Measurements from ENCODE around the gene SLC39A6.

The SLC39A6 gene

GRCh38 chr18:36128907-36129299, 237 bp downstream of the SLC39A6 start (continued):
- TF ChIP-seq ZNF184 (tag by site-specific recombination; IDR thresholded peaks at IDR 0.05), result no peak
- no peak for TF ChIP-seq ZNF18 (tag by site-specific recombination; IDR thresholded peaks at IDR 0.05)
- 0 out of 2 replicates have a peak, but pooled peaks have one; percentile 15 for TF ChIP-seq ZNF629 (tag by site-specific recombination; IDR thresholded peaks at IDR 0.05)
- TF ChIP-seq ZBTB8A (tag by site-specific recombination; IDR thresholded peaks at IDR 0.05), result peak; percentile 61
- no peak for TF ChIP-seq ZNF621 (tag by site-specific recombination; IDR thresholded peaks at IDR 0.05)
- TF ChIP-seq ZNF777 (tag by site-specific recombination; IDR thresholded peaks at IDR 0.05; ENCODE audit: borderline replicate concordance), result 0 out of 2 replicates have a peak, but pooled peaks have one; percentile 27
- TF ChIP-seq ZNF792 (tag by site-specific recombination; IDR thresholded peaks at IDR 0.05), result no peak
- no peak for TF ChIP-seq ZFP3 (tag by site-specific recombination; IDR thresholded peaks at IDR 0.05; ENCODE audit: low read depth)
- no peak for TF ChIP-seq ZNF433 (tag by site-specific recombination; IDR thresholded peaks at IDR 0.05; ENCODE audit: low read depth)
- no peak for TF ChIP-seq ZNF202 (tag by site-specific recombination; IDR thresholded peaks at IDR 0.05; ENCODE audit: borderline replicate concordance)
- TF ChIP-seq ZNF302 (tag by site-specific recombination; IDR thresholded peaks at IDR 0.05; ENCODE audit: low read depth), result no peak
- peak; percentile 79; the same call in 1 of the 2 replicates for TF ChIP-seq KLF1 (tag by site-specific recombination; IDR thresholded peaks at IDR 0.05)
- TF ChIP-seq ZNF394 (tag by site-specific recombination; IDR thresholded peaks at IDR 0.05; ENCODE audit: borderline replicate concordance), result no peak
- no peak for TF ChIP-seq ZBTB10 (tag by site-specific recombination; IDR thresholded peaks at IDR 0.05)
- TF ChIP-seq ZBTB20 (tag by site-specific recombination; IDR thresholded peaks at IDR 0.05), result no peak
- no peak for TF ChIP-seq ZNF558 (tag by site-specific recombination; IDR thresholded peaks at IDR 0.05)
- TF ChIP-seq ZNF704 (tag by site-specific recombination; IDR thresholded peaks at IDR 0.05), result no peak
- no peak for TF ChIP-seq ZNF747 (tag by site-specific recombination; IDR thresholded peaks at IDR 0.05)
- no peak for TF ChIP-seq ZNF138 (tag by site-specific recombination; IDR thresholded peaks at IDR 0.05; ENCODE audit: borderline replicate concordance)
- no peak for TF ChIP-seq ZNF549 (tag by site-specific recombination; IDR thresholded peaks at IDR 0.05)
- no peak for TF ChIP-seq SP3 (tag by site-specific recombination; IDR thresholded peaks at IDR 0.05)
- no peak for TF ChIP-seq INSM2 (tag by site-specific recombination; IDR thresholded peaks at IDR 0.05)
- no peak for TF ChIP-seq SALL2 (tag by site-specific recombination; IDR thresholded peaks at IDR 0.05; ENCODE audit: borderline replicate concordance)
- no peak for TF ChIP-seq ZNF341 (tag by site-specific recombination; IDR thresholded peaks at IDR 0.05; ENCODE audit: low read depth)
- peak; percentile 43; the same call in 1 of the 2 replicates for TF ChIP-seq ZEB2 (tag by site-specific recombination; IDR thresholded peaks at IDR 0.05)
- no peak for TF ChIP-seq GLI2 (tag by site-specific recombination; IDR thresholded peaks at IDR 0.05; ENCODE audit: borderline replicate concordance, low read depth)
- TF ChIP-seq ZBTB1 (tag by site-specific recombination; IDR thresholded peaks at IDR 0.05), result no peak
- no peak for TF ChIP-seq ZFP69B (tag by site-specific recombination; IDR thresholded peaks at IDR 0.05)
- peak; percentile 24 for TF ChIP-seq ZNF335 (tag by site-specific recombination; conservative IDR thresholded peaks at IDR 0.05)
- no peak for TF ChIP-seq ZBTB21 (tag by site-specific recombination; IDR thresholded peaks at IDR 0.05)
- no peak for TF ChIP-seq ZNF350 (tag by site-specific recombination; IDR thresholded peaks at IDR 0.05)
- no peak for TF ChIP-seq ZNF48 (tag by site-specific recombination; IDR thresholded peaks at IDR 0.05)
